HG02678 (cell line): ENCODE measurements around the gene CCL17.
A peak's percentile ranks its signal among the peaks of the same experiment; 100 is the strongest.
"Not testable (repeated sequence)": the region's sequence is repeated elsewhere in the genome, so short reads cannot be mapped to it uniquely, and the experiment has no call there.

Source experiments
- ATAC-seq: cut with Tn5 transposase; IDR thresholded peaks from one replicate; pipeline ENCODE4 v1.9.1; 2021; ENCODE audit warnings: mild to moderate bottlenecking, moderate library complexity; ENCODE audit not compliant: unreplicated experiment

CCL17 gene

DNA sequence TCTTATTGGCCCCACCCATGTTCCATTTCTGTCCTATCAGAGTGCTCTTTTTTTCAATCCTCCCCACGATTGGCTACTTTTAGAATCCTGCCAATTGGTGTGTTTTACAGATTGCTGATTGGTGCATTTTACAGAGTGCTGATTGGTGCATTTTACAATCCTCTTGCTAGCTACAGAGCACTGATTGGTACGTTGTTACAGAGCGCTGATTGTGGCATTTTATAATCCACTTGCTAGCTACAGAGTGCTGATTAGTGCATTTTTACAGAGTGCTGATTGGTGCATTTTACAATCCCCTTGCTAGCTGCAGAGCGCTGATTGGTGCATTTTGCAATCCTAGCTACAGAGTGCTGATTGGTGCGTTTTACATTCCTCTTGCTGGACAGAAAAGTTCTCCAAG, 9.5 kb upstream of the CCL17 start:
- no peak for ATAC-seq

DNA sequence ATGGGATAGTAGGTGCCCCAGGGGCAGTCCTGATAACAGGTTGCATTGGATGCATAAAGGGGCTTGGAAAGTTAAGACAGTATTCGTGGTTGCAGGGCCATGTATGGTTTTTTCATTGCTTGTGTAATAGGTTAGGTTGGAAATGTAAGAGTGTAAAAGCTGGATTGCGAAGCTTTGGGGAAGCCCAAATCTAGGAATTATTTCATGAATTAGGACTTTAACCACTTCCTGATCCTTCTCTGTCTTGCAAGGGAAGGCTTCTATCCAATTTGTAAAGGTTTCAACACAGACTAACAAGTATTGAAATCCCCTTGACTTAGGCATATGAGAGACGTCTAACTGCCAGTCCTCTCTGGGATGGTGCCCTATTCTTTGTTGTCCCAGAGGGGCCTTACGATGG, 7.8 kb upstream of the CCL17 start:
- ATAC-seq: no peak

DNA sequence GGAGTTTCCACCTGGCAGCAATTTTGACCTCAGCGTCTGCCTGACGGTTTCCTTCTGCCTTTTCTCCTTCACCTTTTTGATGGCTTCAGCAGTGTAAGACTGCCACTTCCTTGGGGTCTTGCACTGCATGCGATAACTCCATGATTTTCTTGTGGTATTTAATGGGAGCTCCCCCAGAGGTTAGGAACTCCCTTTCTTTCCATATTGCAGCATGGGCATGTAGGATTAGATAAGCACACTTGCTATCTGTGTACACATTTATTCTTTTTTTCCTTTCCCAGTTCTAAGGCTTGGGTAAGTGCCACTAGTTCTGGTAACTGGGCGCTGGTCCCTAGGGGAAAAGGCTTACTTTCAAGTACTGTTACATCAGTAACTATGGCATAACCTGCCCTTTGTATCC, 7.1 kb upstream of the CCL17 start:
- ATAC-seq: not testable (repeated sequence)

DNA sequence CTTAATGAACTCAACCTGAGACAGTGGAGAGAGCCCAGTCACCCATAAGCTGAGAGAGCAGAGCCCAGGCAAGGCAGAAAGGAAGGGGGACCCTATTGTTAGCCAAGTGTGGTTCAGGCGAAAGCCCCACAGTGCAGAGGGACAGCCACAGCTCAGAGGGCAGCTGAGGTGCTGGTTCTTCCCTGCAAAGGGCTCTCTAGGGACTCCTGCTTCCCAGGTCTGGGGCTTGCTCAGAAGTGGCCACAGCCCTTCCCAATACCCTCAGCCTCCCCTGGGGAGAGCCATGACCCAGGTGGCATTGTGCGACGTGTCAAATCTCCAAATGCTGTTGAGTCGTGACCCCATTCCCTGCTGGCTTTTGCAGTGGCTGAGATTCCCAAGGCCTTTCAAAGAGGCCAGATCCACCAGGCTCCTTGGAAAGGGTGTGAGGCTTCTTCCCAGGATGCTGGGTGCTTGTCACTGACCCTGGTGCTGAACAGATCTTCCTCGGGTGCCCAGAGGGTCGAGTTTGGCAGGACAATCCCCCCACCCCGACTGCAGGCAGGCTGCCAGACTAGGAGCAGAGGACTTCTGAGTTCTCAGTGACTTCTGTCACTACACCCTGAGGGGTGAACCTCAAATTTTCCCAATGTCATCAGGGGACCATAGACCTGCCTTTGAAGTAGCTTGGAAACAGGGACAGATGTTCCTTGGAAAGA, 2.5 kb upstream of the CCL17 start:
- no peak for ATAC-seq

DNA sequence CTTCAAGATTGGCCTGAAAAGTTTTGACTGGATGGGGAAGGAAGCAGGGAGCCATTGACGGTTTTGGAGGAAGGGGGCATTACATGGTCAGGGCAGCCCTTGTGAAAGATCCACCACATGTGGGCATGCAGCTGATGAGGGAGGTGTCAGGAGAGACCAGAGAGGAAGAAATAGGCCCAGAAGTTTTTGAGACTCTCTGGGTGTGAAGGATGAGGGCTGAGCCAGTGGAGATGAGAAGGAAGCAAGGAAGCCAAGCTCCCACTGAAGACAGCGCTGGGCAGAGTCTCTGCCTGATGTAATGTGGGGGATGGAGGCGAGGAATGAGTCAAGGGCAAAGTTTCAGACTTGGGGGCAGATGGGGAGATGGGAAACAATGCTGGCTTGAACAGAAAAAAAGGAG, 530 bp downstream of the CCL17 start:
- no peak for ATAC-seq

DNA sequence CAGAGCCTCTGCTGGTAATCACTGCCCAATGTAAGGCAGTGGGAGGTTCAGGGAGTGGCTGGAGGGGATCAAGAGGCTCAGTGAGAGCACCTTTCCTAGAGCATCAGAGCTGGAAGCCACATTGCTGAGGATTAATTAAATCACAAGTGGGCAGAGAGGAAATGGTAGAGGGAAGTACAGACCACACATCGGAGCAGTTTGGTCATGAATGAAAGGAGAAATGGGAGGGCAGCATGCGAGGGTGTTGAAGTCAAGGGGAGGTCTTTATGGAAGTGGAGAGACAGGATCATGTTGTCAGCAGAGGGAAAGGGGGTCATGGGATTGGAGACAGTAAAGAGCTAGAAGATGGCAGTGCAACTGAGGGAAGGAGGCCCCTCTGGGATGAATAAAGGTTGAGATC, 2.3 kb downstream of the CCL17 start:
- ATAC-seq: no peak

DNA sequence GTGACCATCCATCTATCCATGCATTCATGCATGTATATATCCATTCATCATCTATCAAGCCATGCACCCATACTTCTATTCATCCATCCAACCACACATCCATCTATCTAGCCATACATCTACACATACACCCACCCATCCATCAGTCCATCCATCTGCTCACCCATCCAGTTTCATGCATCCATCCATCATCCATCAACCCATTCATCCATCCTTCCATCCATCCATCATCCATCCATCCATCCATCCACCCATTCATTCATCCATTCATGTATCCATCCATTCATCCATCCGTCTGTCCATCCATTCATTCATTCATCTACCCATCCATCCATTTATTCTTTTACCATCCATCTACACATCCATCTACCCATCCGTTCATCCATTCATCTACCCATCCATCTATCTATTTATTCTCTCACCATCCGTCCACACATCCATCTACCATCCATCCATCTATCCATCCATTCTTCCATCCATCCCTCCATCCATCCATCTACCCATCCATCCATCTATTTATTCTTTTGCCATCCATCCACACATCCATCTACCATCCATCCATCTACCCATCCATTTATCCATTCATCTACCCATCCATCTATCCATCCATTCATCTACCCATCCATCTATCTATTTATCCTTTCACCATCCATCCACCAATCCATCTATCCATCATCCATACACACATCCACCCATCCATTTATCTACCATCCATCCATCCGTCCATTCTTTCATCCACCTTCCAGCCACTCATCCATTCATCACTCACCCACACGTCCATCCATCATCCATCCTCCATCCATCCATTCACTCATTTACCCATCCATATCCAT, 3.2 kb downstream of the CCL17 start:
- no peak for ATAC-seq

DNA sequence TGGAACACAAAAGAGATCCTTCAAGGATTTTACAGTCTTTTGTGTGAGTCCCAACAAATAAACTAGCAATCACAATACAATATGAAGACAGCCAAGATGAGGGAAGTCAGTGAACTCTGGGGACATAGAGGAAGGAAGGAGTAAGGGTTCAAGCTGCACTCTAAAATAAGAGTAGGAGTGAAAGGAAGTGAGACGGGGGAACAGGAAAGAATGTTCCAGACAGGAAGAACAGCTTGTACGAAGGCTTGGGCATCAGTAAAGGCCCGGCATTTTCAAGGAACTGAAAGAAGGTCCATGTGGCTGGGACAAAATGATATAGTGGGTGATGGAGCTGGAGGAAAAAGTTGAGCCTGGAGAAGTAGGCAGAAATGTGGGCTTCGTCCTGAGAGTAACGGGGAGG, 4.5 kb downstream of the CCL17 start:
- no peak for ATAC-seq

DNA sequence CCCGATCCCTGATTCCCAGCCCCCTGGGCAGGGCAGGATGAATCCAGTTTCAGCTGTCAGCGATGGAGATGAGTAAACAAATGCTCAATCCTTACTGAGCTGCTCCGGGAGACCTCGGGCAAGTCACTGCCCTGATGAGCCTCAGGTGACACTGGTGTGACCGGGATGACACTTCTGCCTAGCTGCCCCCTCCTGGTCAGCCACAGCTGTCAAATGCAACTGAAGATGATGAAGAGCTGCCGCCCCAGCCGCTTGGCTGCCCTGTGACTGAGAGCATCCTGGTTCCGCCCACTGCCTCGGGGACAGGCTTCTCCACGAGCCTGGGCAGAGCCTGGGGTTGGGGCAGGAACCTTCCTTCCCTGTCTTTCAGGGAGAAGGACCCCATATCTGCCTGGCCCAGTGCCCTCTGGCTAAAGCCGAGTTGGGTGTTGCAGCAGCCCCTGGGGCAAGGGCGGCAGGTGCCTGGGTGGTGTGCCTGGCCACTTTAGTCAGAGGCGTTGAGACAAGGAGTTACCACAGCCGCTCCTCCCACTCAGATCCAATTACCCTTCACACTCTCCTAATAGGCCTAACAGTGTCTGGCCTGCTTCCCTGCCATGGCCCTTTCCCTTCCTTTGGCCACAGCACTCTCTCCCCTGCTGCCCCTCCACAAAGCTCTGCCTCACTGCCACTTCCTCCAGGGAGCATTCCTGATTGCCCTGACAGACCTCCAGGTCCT, 5.5 kb downstream of the CCL17 start:
- ATAC-seq: no peak

DNA sequence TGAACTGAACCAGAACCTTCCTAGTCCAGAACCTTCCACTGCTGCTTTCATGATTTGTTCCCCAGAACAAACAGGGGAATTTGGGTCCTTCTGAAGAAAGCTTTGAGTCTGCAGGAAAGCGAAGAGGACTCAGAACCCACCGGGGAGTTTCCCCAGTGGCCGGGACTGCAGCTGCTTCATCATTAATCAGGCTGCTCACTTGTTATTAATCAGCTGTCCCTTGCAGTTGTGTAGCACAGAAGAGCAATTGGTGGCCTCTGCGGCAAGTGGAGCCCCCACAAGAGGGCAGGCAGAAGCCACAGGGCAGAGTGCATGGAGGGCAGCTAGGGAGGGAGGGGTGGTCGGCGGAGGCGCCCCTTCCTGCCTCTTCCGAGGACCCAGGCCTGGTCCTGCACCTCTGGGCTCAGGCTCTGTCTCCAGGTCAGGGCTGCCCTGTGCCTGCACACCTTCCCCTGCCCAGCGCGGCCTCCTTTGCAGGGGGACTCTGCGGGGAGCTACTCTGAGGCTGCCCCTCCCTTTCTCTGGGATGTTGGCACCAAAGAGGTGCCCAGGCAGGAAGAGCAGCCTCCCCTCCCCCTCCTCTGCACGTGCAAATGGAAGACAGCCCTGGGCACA, 6.9 kb downstream of the CCL17 start:
- ATAC-seq: no peak

DNA sequence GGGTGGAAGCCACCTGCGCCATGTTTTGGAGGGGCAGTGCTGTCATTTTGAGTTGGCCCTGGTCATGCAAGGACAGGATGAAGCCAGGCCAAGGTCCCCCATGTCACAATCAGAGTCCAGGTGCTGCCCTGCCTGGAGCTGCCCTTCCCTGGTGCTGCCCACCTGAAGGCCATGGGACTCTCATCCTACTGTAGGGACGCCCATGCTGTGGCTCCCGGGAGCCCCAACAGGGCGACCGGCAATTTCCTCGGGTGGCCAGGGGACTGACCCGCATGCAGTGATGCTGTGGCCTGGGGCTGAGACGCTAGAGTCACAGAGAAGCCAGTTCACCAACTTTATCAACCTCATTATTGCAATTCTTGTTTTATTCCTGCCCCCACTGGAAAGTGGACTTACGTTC, 8.0 kb downstream of the CCL17 start:
- no peak for ATAC-seq

DNA sequence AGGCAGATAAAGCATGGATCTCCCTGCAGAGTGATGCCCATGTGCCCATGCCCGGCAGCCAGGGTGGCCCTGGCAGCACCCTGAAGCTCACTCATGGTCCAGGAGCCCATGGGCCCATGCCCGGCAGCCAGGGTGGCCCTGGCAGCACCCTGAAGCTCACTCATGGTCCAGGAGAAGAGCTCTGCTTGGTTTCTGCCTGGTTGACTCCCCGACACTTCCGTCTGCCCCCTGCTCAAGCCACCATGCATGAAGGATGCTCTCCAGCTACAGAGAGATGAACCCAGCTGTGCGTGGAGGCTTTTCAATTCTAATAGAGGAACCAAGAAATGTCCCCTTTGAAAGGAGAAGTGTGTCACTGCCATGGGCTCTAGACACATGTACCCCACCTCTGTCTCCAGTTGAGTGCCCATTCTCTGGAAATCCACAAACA, 8.7 kb downstream of the CCL17 start:
- ATAC-seq: peak; percentile 62

DNA sequence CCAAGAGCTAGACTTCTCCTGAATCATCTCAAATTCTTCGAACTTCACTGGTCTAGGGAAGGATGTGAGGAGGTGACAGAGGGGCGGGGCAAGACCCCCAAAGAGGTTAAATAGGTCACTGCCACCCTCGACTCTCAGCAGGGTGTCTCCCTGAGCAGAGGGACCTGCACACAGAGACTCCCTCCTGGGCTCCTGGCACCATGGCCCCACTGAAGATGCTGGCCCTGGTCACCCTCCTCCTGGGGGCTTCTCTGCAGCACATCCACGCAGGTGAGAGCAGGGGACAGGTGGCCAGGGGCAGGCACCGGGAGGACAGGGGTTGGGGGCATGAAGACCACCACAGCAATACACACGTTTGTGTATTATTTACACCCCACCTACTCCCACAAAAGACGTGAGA, 9.2 kb downstream of the CCL17 start:
- ATAC-seq: no peak

DNA sequence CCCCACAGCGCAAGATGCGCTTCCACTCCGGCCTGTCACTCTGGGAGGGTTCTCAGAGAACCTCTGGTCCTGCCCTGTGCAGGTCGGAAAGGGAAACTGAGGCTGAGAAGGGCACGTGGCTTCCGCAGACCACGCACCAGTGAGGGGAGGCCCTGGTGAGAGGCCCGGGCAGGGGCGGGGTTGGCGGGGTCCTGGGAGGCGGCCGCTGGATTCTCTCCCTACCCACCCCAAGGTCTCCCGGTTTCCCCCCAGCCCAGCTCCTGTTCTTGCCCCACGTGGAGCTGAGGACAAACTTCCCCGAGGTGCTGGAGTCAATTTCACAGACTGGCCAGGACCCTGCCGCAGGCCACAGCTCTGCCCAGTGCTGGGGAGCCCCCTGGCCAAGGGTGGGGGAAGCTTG, 11.5 kb downstream of the CCL17 start:
- ATAC-seq: no peak

DNA sequence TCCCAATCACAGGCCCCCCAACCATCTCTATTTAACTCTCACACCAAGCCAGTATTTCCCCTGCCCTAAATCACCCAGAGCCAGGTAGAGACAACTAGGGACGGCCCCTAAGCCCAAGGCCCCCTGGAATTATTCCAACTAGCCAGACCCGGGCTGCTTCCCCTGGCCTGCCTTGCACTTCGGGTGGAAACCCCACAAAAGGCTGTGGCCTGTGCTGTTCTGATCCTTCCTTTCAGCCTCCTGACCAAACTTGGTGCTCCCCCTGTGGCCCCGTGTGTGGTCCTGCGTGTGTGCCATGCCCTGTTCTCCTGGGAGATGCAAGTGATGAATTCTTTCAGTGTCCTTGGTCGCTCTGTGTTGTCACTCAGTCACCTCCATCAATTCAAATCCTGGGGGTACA, 14.9 kb downstream of the CCL17 start:
- no peak for ATAC-seq

DNA sequence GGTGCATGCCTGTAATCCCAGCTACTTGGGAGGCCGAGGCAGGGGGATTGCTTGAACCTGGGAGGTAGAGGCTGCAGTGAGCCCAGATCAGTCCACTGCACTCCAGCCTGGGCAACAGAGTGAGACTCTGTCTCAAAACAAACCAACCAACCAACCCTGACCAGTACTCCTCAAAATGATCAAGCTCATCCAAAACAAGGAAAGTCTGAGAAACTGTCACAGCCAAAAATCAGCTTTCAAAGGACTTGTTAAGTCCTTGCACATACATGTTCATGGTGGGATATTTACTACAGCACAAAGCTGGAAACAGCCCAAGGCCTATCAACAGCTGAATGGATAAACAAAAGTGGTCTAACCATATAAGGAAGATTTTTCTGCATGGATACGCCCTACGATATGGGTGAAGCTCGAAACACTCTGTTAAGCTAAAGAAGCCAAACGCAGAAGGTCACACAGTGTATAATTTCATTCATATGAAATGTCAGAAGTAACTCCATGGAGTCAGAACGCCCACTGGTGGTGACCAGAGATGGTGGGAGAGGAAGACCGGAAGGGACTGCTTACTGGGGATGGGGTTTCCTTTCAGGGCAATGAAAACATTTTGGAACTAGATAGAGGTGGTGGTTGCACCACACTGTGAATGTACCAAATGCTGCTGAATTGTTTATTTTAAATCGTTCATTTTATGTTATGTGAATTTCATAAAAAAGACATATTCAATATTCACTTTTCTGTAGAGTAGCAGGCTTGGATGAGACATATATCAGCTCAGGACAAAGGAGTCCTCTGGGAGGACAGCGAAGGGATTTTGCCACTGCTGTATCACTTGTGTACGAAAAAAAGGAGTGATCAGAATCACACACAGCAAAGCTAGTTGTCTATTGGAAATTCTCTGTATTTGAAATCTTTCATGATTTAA, 17.7 kb downstream of the CCL17 start:
- no peak for ATAC-seq

DNA sequence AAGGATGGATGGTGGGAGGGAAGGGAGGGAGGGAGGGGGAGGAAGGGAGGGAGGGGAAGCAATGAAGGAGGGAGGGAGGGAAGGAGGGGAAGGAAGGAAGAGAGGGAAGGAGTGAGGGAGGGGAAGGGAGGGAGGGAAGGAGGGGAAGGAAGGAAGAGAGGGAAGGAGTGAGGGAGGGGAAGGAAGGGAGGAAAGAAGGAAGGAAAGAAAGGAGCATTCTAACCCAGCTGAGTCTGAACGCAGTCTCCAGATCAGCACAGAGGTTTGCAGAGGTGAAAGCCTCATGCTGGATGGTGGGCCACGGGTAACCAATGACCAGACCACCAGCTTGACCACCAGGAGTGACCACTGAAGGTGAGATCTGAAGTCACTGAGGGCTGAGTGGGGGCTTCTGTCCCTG, 18.6 kb downstream of the CCL17 start:
- ATAC-seq: no peak

DNA sequence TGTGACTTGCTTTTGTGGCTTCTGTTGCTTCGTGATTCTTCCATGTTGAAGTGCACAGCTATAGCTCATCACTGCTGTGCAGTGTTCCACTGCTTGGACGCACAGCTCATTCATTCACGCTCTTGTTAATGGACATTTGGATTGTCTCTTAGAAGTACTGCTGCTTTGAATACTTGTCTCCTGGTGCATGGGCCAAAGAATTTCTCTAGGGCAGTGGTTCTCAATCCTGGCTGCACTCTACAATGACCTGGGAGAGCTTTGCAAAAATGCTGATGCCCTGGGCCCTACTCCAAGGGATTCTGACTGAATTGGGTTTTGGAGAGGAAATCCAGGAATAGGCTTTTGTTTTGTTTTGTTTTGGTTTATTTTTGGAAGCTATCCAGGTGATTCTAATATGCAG, 20.0 kb downstream of the CCL17 start:
- no peak for ATAC-seq

DNA sequence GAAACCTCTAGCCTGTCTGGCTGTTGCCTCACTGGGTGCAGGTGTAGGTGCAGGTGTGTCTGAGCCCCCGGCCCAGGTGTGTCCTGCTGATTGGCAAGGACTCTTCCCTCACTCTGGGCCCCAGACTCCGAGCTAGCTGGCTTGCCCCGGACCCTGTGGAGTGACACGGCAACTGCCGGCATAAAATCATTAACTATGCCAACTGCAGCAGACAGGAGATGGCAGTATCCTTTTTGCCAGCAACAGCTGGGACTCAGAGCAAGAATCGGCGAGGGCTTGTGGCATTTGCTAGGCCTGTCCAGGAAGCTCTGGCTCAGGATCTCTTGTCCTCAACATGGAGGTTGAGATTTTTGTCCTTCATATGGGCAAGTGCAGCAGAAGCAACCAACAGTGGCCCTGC, 21.8 kb downstream of the CCL17 start:
- no peak for ATAC-seq

DNA sequence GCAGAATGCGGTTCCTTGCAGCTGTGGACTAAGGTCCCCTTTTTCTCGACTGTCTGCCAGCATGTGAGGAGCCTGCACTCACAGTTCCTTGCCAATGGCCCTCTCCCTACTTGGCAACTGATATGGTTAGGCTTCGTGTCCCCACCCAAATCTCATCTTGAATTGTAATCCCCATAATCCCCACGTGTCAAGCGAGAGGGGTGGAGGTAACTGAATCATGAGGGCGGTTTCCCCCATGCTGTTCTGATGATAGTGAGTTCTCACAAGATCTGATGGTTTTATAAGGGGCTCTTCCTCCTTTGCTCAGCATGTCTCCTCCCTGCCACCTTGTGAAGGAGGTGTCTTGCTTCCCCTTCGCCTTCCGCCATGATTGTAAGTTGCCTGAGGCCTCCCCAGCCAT, 22.7 kb downstream of the CCL17 start:
- no peak for ATAC-seq
